Right cardiac atrium (tissue), 5 donors: Measurements from ENCODE around the gene PDE4D. TPM values are rescaled to one million over a fixed set of nuclear protein-coding genes. Genes with fewer than 3 reads are reported as not detected.

Experiments
- ATAC-seq, 2 donors: fragments of 200-7000 bp; cut with Tn5 transposase; one replicate each; pipeline versions ENCODE4 v1.8.0 to v1.9.1; 2020; ENCODE audit warnings: moderate library complexity in 2 of 2, mild to moderate bottlenecking in 1 of 2
- DNase-seq, 3 donors: peaks; one replicate each; pipeline ENCODE4 v3.0.0-alpha.2; 2020
- H3K27ac ChIP-seq: one replicate; pipeline ENCODE4 v1.5.1; 2013; ENCODE audit warnings: mild to moderate bottlenecking, low read length, control low read depth, moderate library complexity
- H3K27me3 ChIP-seq: one replicate; pipeline ENCODE4 v1.6.1; 2013; ENCODE audit not compliant: control insufficient read depth, insufficient read depth
- H3K4me1 ChIP-seq: one replicate; pipeline ENCODE4 v1.6.1; 2013; ENCODE audit warnings: low read length; ENCODE audit not compliant: control insufficient read depth, insufficient read depth
- H3K4me3 ChIP-seq: one replicate; pipeline ENCODE4 v1.5.1; 2013; ENCODE audit warnings: low read length, control low read depth
- H3K9me3 ChIP-seq: one replicate; pipeline ENCODE4 v1.6.1; 2013; ENCODE audit warnings: low read length; ENCODE audit not compliant: control insufficient read depth
- WGBS: extraction: QIAGEN DNeasy Blood & Tissue Kit; methylation state at CpG from one replicate; pipeline ENCODE4 v1.1.7; 2013; 5-methylcytosine and 5-hydroxymethylcytosine counted together
- intact Hi-C, 4 donors: fragments of 100-400 bp; cut with DNase I; formaldehyde crosslinking; loops; one replicate each; pipeline versions ENCODE4 v1.11.0 to v1.14.0; 2022 to 2023
- polyA plus RNA-seq: library from polyadenylated mRNA; stranded (reverse); fragments of 200-250 nt; gene quantifications from one replicate; pipeline ENCODE4 v1.2.3, GENCODE V29; 2013
- total RNA-seq, 4 donors: library from RNA; stranded (reverse); fragmentation: NEBNext Ultra II Directional; extraction: Animal tissue kit (Norgen Biotek cat#: 25700); gene quantifications; one replicate each; pipeline ENCODE4 v1.2.1, GENCODE V29; 2021
- donor health status: healthy with polysubstance abuse.
- donor health status: DM: no; HTN: yes; CAD: no.
- donor health status: DM: no; HTN: no; CAD: no.
- donor health status: DM: no; HTN: yes; CAD: no; lungs with severe emphysema.
- donor health status: DM: yes; HTN: yes; CAD: no.

The PDE4D gene
- total and polyA plus RNA-seq, 5 donors: 13.2 to 104 (median 38.8) TPM

DNA sequence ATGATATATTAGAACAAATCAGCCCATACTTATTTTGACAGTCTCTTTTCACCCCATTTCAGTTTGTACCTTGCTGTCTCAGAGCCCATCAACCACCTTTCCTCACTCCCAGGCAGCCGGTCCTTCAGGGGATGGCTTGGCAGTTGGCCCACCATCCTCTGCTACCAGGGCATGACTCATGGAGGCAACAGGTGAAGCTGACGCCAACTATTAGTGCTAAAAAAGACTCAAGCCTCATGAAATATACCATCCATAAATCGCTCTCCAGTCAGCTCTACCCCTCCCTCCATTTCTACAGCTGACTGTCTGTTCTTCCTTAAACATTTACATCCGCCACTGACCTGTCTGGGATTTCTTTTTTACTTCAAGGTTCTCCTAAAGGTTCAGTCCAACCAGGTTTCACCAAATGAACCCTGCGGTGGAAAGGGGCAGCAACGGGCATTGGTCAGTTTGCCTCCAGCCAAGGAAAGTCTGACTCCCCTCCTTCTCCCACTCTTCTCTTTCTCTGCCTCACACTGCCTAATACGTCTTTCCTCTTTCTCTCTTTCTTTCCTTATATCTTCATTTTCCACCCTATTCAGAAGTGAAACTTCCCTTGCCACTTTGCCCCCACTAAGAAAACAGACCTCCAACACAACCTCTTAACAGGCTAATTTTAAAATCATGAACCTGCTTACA is 871.5 kb downstream of the PDE4D start:
- intact Hi-C loops: no loop called here
- no peaks in the 10 kb centered on the region for H3K27me3 ChIP-seq
- H3K9me3 ChIP-seq: no peaks in the 10 kb centered on the region
- H3K4me3 ChIP-seq: no peak overlapping the region
- H3K27ac ChIP-seq: no peak overlapping the region
- 75% methylated on average over 7 of the region's 7 CpGs for WGBS
- DNase-seq (peak in 2 of 3 donors; percentile 51 to 62), ATAC-seq (peak in 1 of 2 donors; percentile 26)
- peaks cover 2% of the 10 kb centered on the region for H3K4me1 ChIP-seq

DNA sequence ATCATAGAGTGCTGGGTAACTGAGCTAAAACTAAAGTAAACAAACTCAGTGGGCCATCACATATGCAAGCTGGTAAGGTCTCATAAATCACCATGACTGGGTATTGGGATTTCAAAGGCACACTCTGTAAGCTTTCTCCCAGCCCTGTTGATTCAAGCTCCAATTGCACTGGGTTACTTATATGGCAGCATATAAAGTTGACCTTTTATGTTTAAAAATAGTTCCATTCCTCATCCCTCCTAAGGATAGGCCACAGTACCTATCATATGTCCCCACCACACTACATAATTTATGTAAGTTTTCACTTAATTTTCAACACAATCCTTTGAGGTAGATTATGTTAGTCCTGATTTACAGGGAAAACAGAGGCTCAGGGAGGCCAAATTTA is 872.2 kb downstream of the PDE4D start:
- Histone ChIP-seq H3K27ac (no peak overlapping the region), H3K4me3 (no peak overlapping the region), H3K9me3 (no peaks in the 10 kb centered on the region), H3K4me1 (peaks cover 2% of the 10 kb centered on the region), H3K27me3 (no peaks in the 10 kb centered on the region)
- intact Hi-C loops: no loop called here
- DNase-seq (no peak), ATAC-seq (no peak)

DNA sequence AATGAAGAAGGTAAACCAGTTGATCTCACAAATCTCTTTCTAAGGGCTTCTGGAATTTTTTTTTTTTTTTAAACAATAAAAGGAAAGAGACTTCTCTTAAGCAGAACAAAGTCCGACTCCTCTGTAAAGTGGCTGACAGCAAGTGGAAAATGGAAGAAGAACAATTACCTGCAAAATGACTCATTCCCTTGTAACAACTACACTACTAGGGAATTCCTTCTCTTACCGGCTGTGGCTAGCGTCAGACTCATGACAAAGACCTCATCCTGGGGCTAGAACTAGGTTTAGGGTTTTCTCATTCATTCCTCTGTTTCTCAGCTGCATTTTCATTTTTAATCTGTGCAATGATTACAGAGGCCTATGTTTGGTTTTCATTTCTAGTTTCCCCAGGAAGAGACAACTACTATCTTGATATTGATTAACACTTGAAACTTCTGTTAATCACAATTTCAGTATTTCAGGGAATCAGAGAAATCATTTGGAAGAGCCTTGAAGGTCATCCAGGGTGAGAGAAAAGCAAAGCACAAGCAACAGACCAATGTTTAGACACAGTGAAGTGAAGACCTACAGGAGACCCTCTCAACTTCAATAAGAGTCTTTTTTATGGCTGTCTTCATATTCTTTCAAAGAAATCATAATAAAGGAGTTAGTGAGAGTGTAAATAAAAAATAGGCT is 872.8 kb downstream of the PDE4D start:
- Histone ChIP-seq H3K27me3 (no peaks in the 10 kb centered on the region), H3K4me3 (no peak overlapping the region), H3K9me3 (no peaks in the 10 kb centered on the region), H3K4me1 (peaks cover 2% of the 10 kb centered on the region), H3K27ac (no peak overlapping the region)
- intact Hi-C loops: no loop called here
- ATAC-seq (no peak), DNase-seq (no peak)
- 74% methylated on average over 3 of the region's 3 CpGs for WGBS

DNA sequence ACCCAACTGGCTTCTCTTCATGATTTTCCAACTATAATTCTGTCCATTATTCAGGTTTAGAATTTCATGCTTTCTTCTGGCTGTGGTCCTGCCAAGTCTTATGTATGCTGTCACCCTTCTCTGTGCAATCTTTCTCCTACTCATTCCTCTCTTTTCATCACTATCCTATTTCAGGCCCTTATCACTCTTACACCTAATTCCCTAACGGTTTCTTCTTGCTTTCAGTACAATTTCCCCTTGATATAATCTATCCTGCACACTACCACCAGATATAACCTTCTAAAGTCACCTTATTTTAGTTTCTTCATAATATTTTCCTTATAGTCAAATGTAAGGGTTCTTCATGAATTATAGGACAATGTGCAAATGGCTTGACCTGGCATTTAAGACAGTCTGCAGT is 874.4 kb downstream of the PDE4D start:
- intact Hi-C loops: no loop called here
- H3K9me3 ChIP-seq: no peaks in the 10 kb centered on the region
- H3K27ac ChIP-seq: no peak overlapping the region
- no peaks in the 10 kb centered on the region for H3K27me3 ChIP-seq
- H3K4me3 ChIP-seq: no peak overlapping the region
- H3K4me1 ChIP-seq: peaks cover 2% of the 10 kb centered on the region
- 39% methylated on average over 1 of the region's 1 CpG for WGBS
- DNase-seq (no peak), ATAC-seq (peak in 1 of 2 donors; percentile 54)

DNA sequence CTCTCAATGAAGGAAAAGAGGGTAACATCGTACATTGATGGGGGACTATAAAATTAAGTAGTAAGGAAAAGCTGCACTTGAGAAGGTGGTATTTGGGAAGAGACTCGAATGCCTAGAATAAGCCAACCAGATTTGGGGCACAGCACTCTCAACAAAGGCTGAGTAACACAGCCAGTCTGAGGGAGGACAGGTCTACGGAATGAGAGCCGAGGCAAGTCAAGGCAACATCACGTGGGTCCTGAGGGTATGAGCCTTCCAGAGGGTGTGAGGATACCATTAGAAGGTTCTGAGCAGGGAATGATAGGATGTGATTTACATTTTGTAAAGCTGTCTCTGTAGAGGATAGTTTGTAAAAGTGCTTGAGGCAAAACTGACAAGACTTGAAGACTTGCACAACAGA is 876.6 kb downstream of the PDE4D start:
- Histone ChIP-seq H3K9me3 (no peaks in the 10 kb centered on the region), H3K27me3 (no peaks in the 10 kb centered on the region), H3K4me1 (peaks cover 2% of the 10 kb centered on the region), H3K27ac (no peak overlapping the region), H3K4me3 (no peak overlapping the region)
- intact Hi-C loops: no loop called here
- ATAC-seq (peak in 1 of 2 donors; percentile 55), DNase-seq (no peak)
- 98% methylated on average over 5 of the region's 5 CpGs for WGBS

DNA sequence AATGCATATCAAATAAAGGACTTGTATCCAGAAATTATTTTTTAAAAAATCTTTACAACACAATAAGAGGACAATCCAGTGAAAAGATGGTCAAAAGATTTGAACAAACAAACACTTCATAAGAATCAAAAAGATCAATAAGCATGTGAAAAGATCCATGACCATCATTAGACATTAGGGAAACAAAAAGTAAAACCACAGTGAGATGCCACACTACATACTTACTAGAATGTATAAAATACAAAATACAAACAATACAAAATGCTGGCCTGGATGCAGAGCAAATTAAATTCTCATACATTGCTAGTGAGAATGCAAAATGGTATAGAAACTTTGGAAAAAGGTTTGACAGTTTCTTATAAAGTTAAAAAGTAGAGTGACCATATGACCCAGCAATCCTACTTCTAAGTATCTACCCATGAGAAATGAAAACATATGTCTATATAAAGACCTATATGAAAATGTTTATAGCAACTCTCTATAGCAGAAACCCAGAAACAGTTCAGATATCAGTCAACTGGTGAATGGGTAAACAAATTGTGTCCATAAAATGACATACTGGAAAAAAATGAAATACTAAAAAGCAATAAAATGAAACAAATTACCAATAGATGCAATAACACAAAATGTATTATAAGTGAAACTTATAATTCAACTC is 884.6 kb downstream of the PDE4D start:
- intact Hi-C loops: loop anchor here in 3 of 4 donors (5.0 to 10.0 kb wide), 2 partner anchors 114 to 122 kb away; no protein-coding TSS in a partner anchor
- H3K27me3 ChIP-seq: no peaks in the 10 kb centered on the region
- H3K4me1 ChIP-seq: peaks cover 2% of the 10 kb centered on the region
- H3K4me3 ChIP-seq: no peak overlapping the region
- ATAC-seq: no peak
- H3K27ac ChIP-seq: no peak overlapping the region
- DNase-seq: no peak
- no peaks in the 10 kb centered on the region for H3K9me3 ChIP-seq

DNA sequence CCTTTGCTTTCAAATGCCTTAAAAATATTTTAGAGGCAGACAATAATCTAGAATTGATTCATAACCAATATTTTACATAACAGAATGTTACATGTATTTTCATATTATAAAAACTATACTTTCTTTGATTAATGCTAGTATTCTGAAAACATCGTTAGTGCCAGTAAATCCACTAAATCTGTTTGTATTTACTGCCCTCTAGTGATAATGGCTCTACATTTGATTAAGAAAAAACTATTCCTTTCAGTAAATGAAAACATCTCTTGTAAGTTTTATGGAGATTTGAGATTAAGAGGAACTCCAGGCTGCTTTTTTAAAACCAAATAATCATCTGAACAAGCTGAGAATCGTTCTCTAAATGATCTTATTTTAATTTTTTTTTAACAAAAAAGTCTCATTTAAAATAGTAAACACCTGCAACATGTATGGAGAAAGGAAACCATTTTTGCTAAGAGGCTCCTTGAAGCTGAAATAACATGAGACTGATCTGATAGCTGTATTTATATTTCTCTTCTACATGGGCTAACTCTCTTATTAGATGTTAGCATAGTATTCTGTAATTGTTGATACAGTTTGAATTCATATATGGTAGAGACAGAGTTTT is 886.0 kb downstream of the PDE4D start:
- no peak overlapping the region for H3K4me3 ChIP-seq
- ATAC-seq (no peak), DNase-seq (no peak)
- WGBS: 9% methylated on average over 2 of the region's 2 CpGs
- no peak overlapping the region for H3K27ac ChIP-seq
- H3K27me3 ChIP-seq: no peaks in the 10 kb centered on the region
- H3K4me1 ChIP-seq: peaks cover 6% of the 10 kb centered on the region
- no peaks in the 10 kb centered on the region for H3K9me3 ChIP-seq
- intact Hi-C loops: loop anchor here in 3 of 4 donors (5.0 to 10.0 kb wide), 2 partner anchors 113 to 120 kb away; no protein-coding TSS in a partner anchor

DNA sequence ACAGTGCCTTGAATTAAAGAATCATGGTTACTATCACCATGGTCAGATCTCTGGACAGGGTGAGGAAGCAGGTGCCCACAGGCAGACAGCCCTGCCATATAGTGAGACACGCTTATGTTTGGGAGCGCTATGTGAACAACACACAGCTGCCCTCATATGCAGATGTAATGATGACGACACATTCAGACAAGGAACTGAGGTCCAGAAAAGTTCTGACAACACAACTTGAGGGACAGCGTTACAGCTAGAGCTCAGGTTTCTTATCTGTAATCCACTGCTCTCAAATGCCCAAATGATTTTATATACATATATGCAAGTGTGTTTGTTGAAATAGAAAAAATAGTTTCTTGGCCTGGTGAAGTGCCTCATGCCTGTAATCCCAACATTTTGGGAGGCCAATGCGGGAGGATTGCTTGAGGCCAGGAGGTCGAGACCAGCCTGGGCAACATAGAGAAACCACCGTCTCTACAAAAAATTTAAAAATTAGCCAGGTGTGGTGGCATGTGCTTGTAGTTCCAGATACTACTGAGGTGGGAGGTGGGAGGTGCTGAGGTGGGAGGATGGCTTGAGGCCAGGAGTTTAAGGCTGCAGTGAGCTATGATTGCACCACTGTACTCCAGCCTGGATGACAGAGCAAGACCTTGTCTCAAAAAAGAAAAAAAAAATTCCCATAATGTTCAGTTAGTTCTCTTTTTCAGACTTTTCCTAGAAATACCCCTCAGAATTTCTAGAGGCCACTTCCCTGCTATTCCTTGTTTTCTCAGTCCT is 887.4 kb downstream of the PDE4D start:
- H3K4me1 ChIP-seq: peaks cover 8% of the 10 kb centered on the region
- 93% methylated on average over 7 of the region's 7 CpGs for WGBS
- no peak overlapping the region for H3K27ac ChIP-seq
- ATAC-seq (peak; percentile 48 to 51), DNase-seq (no peak)
- intact Hi-C loops: loop anchor here in 3 of 4 donors (5.0 to 10.0 kb wide), 2 partner anchors 111 to 119 kb away; no protein-coding TSS in a partner anchor
- H3K9me3 ChIP-seq: no peaks in the 10 kb centered on the region
- H3K27me3 ChIP-seq: no peaks in the 10 kb centered on the region
- no peak overlapping the region for H3K4me3 ChIP-seq

DNA sequence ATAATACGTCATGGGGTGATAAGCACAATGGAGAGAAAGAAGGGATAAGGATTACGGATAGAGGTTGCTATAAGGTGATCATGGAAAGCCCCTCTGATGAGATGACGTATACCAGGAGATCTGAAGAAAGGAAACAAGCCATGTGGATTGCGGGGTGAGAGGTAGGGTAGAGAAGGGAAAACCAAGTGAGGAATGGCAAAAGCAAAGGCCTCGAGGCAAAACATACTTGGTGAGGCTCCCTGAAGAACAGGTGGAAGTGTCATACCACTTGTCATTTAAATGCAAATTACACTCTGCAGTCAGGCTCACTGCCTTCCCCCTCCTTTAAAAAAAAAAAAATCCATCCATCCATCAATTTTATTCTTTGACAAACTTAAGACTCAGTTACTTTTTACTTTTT is 889.9 kb downstream of the PDE4D start:
- intact Hi-C loops: loop anchor here in 2 of 4 donors (5.0 to 10.0 kb wide), 2 partner anchors 109 to 111 kb away; no protein-coding TSS in a partner anchor
- no peaks in the 10 kb centered on the region for H3K27me3 ChIP-seq
- H3K9me3 ChIP-seq: no peaks in the 10 kb centered on the region
- no peak overlapping the region for H3K27ac ChIP-seq
- no peak for DNase-seq
- peaks cover 8% of the 10 kb centered on the region for H3K4me1 ChIP-seq
- H3K4me3 ChIP-seq: no peak overlapping the region
- no peak for ATAC-seq
- WGBS: 94% methylated on average over 5 of the region's 5 CpGs

DNA sequence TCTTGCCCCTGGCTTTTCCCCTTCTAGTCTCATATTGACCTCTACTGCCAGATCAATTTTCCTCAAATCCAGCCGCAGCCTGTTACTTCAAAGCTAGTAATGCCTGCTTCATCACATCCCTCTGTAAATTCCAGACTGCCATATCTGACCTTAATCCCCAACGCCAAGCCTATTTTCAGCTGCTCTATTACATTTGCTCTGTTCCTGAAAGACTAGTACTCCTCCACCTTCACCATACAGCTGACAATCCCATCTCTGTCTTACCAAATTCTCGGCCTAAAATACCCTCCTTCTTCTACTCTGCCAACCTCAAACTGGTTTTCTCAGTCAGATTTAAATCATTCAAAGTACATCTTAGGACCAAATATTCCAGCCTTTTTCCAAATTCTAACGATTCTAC is 890.4 kb downstream of the PDE4D start:
- intact Hi-C loops: loop anchor here in 2 of 4 donors (5.0 to 10.0 kb wide), 2 partner anchors 108 to 111 kb away; no protein-coding TSS in a partner anchor
- H3K27ac ChIP-seq: no peak overlapping the region
- no peak for ATAC-seq

More for the DNA sequence above, 890.4 kb downstream of the PDE4D start:
- H3K9me3 ChIP-seq: no peaks in the 10 kb centered on the region
- DNase-seq: no peak
- H3K4me3 ChIP-seq: no peak overlapping the region
- 85% methylated on average over 4 of the region's 4 CpGs for WGBS
- peaks cover 8% of the 10 kb centered on the region for H3K4me1 ChIP-seq
- H3K27me3 ChIP-seq: no peaks in the 10 kb centered on the region
